HCT116 (cell line): ENCODE results near the gene QPCTL. TPM values are rescaled to one million over a fixed set of nuclear protein-coding genes. Genes with fewer than 3 reads are reported as not detected.

Experiments used
- ATAC-seq: fragments of 200-7000 bp; cut with Tn5 transposase; 2 replicates; pipeline ENCODE4 v1.9.1; 2020; ENCODE audit warnings: mild to moderate bottlenecking, moderate library complexity
- BruUV-seq: library from RNA; stranded (reverse); fragments of 400-500 nt; replicated peaks from 2 replicates; lab custom pipeline; 2021; lab: Mats Ljungman, UMichigan
- CTCF ChIA-PET: fragments of 300-600 bp; sonication (Branson Sonifier 250); formaldehyde crosslinking; loops from one replicate; lab custom pipeline; 2021; ENCODE audit warnings: antibody characterized with exemption; lab: Charles Lee
- POLR2A ChIA-PET: fragments of 300-600, 350-600 bp; sonication (Branson Sonifier 250); formaldehyde crosslinking; loops from one replicate; lab custom pipeline; 2021; ENCODE audit warnings: antibody characterized with exemption; lab: Charles Lee
- RAD21 ChIA-PET, 2 experiments: fragments of 300-600 bp; sonication (Branson Sonifier 250); formaldehyde crosslinking; loops; one replicate each; lab custom pipeline; 2023; ENCODE audit warnings: low total read pairs in 2 of 2; ENCODE audit not compliant: uncharacterized antibody in 2 of 2, unreplicated experiment in 2 of 2, low non-redundant PET in 1 of 2; lab: Charles Lee
- DNase-seq: peaks from one replicate; pipeline ENCODE4 v3.0.0-alpha.2; 2010; ENCODE audit warnings: low read depth, low spot score
- H2AFZ ChIP-seq: fragments of 200-600 bp; shearing (Covaris generic), sonication (generic); 2 replicates; pipeline ENCODE4 v1.6.1; 2017; ENCODE audit warnings: low read depth, mixed run types, mixed read lengths, antibody characterized with exemption, low read length; ENCODE audit not compliant: poor library complexity, severe bottlenecking
- H3K27ac ChIP-seq: 2 replicates; pipeline ENCODE4 v1.5.1; 2012; ENCODE audit warnings: low read depth, low read length
- H3K27me3 ChIP-seq: fragments of 200-600 bp; sonication (generic); 2 replicates; pipeline ENCODE4 v1.6.1; 2016; ENCODE audit warnings: mixed run types, low read length, mixed read lengths; ENCODE audit not compliant: insufficient read depth
- H3K36me3 ChIP-seq, 2 experiments: fragments of 200-500 bp in 1 of 2; fragments of 200-600 bp in 1 of 2; sonication (Bioruptor generic) in 1 of 2; sonication (generic) in 1 of 2; 2 replicates each; pipeline versions ENCODE4 v1.5.1 to v1.6.1; 2014 to 2016; ENCODE audit warnings: low read length in 2 of 2, inconsistent platforms in 1 of 2, mixed read lengths in 1 of 2, mixed run types in 1 of 2; ENCODE audit not compliant: insufficient read depth in 2 of 2, control insufficient read depth in 1 of 2
- H3K4me1 ChIP-seq, 2 experiments: fragments of 200-600 bp in 1 of 2; sonication (generic) in 1 of 2; 2 replicates each; pipeline versions ENCODE4 v1.5.1 to v1.6.1; 2012 to 2017; ENCODE audit warnings: low read length in 2 of 2, inconsistent platforms in 1 of 2, mild to moderate bottlenecking in 1 of 2, mixed read lengths in 1 of 2, mixed run types in 1 of 2, moderate library complexity in 1 of 2; ENCODE audit not compliant: insufficient read depth in 2 of 2, control insufficient read depth in 1 of 2
- H3K4me2 ChIP-seq: fragments of 200-600 bp; sonication (generic); 2 replicates; pipeline ENCODE4 v1.6.1; 2017; ENCODE audit warnings: mixed run types, low read length, mixed read lengths
- H3K4me3 ChIP-seq, 2 experiments: fragments of 200-600 bp in 1 of 2; sonication (generic) in 1 of 2; replicated peaks in 1 of 2; 2 replicates each; pipeline ENCODE4 v1.5.1; 2011 to 2016; ENCODE audit warnings: low read length in 2 of 2, control low read depth in 1 of 2, low read depth in 1 of 2, mild to moderate bottlenecking in 1 of 2, mixed read lengths in 1 of 2, mixed run types in 1 of 2
- H3K79me2 ChIP-seq: fragments of 200-600 bp; sonication (generic); 2 replicates; pipeline ENCODE4 v1.6.1; 2017; ENCODE audit warnings: mild to moderate bottlenecking, mixed run types, low read length, moderate library complexity, mixed read lengths; ENCODE audit not compliant: insufficient read depth
- H3K9ac ChIP-seq: fragments of 200-600 bp; sonication (generic); 2 replicates; pipeline ENCODE4 v1.6.1; 2016; ENCODE audit warnings: low read length, mixed read lengths
- H3K9me2 ChIP-seq: fragments of 200-600 bp; sonication (generic), shearing (Covaris generic); 2 replicates; pipeline ENCODE4 v1.6.1; 2017; ENCODE audit warnings: mixed run types, mild to moderate bottlenecking, moderate library complexity; ENCODE audit not compliant: insufficient read depth
- H3K9me3 ChIP-seq, 2 experiments: fragments of 200-500 bp in 1 of 2; fragments of 200-600 bp in 1 of 2; sonication (Bioruptor generic) in 1 of 2; sonication (generic) in 1 of 2; 2 replicates each; pipeline ENCODE4 v1.6.1; 2014 to 2017; ENCODE audit warnings: low read length in 2 of 2, mixed read lengths in 2 of 2, inconsistent platforms in 1 of 2, low read depth in 1 of 2, mild to moderate bottlenecking in 1 of 2, mixed run types in 1 of 2, moderate library complexity in 1 of 2; ENCODE audit not compliant: control insufficient read depth in 1 of 2, insufficient read depth in 1 of 2
- H4K20me1 ChIP-seq: fragments of 200-600 bp; sonication (generic), shearing (Covaris generic); 2 replicates; pipeline ENCODE4 v1.6.1; 2017; ENCODE audit warnings: mixed run types, mild to moderate bottlenecking, moderate library complexity; ENCODE audit not compliant: insufficient read depth
- EGR1 ChIP-seq: IDR thresholded peaks from 2 replicates; pipeline ENCODE4 v1.6.1; 2012; ENCODE audit warnings: low read depth
- ELF1 ChIP-seq: IDR thresholded peaks from 2 replicates; pipeline ENCODE4 v1.6.1; 2012; ENCODE audit warnings: low read depth, borderline replicate concordance
- EZH2phosphoT487 ChIP-seq: fragments of 200-600 bp; IDR thresholded peaks from 2 replicates; pipeline ENCODE4 v1.6.1; 2018; ENCODE audit warnings: antibody characterized with exemption, borderline replicate concordance
- FOSL1 ChIP-seq: IDR thresholded peaks from 2 replicates; pipeline ENCODE4 v1.6.1; 2012; ENCODE audit warnings: low read depth
- SIN3A ChIP-seq: IDR thresholded peaks from 2 replicates; pipeline ENCODE4 v1.6.1; 2012; ENCODE audit warnings: low read depth
- SP1 ChIP-seq: IDR thresholded peaks from 2 replicates; pipeline ENCODE4 v1.6.1; 2012; ENCODE audit warnings: low read depth
- ZNF274 ChIP-seq: fragments of 200-500 bp; sonication (Bioruptor generic); IDR thresholded peaks from 2 replicates; pipeline ENCODE4 v1.6.1; 2014; ENCODE audit warnings: mild to moderate bottlenecking, low read depth, low read length, inconsistent platforms
- intact Hi-C: fragments of 100-400 bp; cut with micrococcal nuclease; formaldehyde crosslinking; loops from 2 replicates; pipeline ENCODE4 v1.10.0; 2022
- total RNA-seq: library from RNA; stranded (reverse); gene quantifications from one replicate; pipeline ENCODE4 v1.2.1, GENCODE V29; 2021; ENCODE audit not compliant: unreplicated experiment
- TF ChIP-seq, protein P1 (sequence below): IDR thresholded peaks from 2 replicates; pipeline ENCODE4 v1.6.1; 2012
- TF ChIP-seq, protein P2 (sequence below): IDR thresholded peaks from 2 replicates; pipeline ENCODE4 v1.6.1; 2012
- TF ChIP-seq, protein P3 (sequence below): IDR thresholded peaks from 2 replicates; pipeline ENCODE4 v1.6.1; 2011; ENCODE audit warnings: mild to moderate bottlenecking, low read length, moderate library complexity; ENCODE audit not compliant: insufficient replicate concordance; ENCODE audit errors: extremely low read depth

Gene QPCTL
- total RNA-seq, 1 experiment from 2014 or later, result 19.5 TPM

DNA sequence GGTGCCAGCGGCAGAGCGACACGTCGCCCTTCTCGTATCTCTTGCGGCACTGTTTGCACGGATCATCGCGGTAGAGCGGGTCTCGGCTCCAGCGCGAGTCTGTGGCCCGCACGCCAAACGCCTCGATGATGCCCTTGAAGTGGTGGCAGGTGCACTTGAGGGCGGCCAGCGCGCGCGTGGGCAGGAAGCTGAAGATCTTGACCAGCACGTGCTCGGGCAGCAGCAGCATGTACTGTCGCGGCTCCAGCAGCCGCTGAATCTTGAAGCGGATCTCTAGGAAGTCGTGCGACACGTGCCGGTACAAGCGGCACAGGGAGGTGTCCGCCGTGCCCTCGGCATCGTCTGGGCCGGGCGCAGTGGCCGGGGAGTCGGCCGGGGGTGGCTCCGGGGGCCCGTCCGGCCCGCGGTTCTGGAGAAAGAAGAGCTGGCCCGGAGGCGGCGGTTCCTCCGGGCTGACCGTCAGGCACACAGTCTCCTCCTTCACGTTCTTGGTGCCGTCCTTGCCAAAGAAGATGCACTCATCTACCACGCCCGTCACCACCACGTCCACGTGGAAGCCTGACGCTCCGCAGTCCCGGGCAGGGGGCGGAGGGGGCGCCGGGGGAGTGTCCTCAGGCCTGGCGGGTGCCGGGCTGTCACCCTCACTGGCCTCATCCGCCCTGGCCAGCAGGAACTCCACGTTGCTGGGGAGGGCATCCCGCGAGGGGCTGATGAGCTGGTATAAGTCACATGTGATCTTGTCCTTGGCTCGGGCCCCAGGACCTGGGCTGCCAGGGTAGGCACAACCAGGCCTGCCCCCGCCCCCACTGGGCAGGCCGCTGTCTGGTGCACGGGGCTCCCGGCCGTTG is 19.6 kb downstream of the QPCTL start:
- no peak overlapping the region for H3K4me2 ChIP-seq
- no peaks in the 10 kb centered on the region for H4K20me1 ChIP-seq
- no peak overlapping the region; the same call in 1 of the 2 replicates for H3K27ac ChIP-seq
- TF ChIP-seq, protein P1, sequence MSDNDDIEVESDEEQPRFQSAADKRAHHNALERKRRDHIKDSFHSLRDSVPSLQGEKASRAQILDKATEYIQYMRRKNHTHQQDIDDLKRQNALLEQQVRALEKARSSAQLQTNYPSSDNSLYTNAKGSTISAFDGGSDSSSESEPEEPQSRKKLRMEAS, result no peak
- TF ChIP-seq EZH2phosphoT487, result no peak
- TF ChIP-seq, protein P2, sequence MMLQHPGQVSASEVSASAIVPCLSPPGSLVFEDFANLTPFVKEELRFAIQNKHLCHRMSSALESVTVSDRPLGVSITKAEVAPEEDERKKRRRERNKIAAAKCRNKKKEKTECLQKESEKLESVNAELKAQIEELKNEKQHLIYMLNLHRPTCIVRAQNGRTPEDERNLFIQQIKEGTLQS, result no peak
- TF ChIP-seq, protein P3, sequence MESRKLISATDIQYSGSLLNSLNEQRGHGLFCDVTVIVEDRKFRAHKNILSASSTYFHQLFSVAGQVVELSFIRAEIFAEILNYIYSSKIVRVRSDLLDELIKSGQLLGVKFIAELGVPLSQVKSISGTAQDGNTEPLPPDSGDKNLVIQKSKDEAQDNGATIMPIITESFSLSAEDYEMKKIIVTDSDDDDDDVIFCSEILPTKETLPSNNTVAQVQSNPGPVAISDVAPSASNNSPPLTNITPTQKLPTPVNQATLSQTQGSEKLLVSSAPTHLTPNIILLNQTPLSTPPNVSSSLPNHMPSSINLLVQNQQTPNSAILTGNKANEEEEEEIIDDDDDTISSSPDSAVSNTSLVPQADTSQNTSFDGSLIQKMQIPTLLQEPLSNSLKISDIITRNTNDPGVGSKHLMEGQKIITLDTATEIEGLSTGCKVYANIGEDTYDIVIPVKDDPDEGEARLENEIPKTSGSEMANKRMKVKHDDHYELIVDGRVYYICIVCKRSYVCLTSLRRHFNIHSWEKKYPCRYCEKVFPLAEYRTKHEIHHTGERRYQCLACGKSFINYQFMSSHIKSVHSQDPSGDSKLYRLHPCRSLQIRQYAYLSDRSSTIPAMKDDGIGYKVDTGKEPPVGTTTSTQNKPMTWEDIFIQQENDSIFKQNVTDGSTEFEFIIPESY, result no peak
- H3K4me1 ChIP-seq, result peaks cover 8 to 13% of the 10 kb centered on the region in 2 experiments; a peak in 3 of 4 replicates
- H3K27me3 ChIP-seq, result no peaks in the 10 kb centered on the region
- H2AFZ ChIP-seq, result no peak overlapping the region
- intact Hi-C loops, result no loop called here
- peaks cover 11 to 15% of the 10 kb centered on the region in 2 experiments; a peak in 2 of 4 replicates for H3K36me3 ChIP-seq
- H3K9me2 ChIP-seq, result no peaks in the 10 kb centered on the region
- no peak for ATAC-seq
- H3K4me3 ChIP-seq, result no peak overlapping the region
- BruUV-seq, result no TSS peak
- ChIA-PET POLR2A (no interaction called here), CTCF (no interaction called here), RAD21 (no interaction called here)
- peaks cover 50% of the 10 kb centered on the region for H3K79me2 ChIP-seq
- H3K9ac ChIP-seq, result no peak overlapping the region
- no peak for DNase-seq
- no peaks in the 10 kb centered on the region for H3K9me3 ChIP-seq

DNA sequence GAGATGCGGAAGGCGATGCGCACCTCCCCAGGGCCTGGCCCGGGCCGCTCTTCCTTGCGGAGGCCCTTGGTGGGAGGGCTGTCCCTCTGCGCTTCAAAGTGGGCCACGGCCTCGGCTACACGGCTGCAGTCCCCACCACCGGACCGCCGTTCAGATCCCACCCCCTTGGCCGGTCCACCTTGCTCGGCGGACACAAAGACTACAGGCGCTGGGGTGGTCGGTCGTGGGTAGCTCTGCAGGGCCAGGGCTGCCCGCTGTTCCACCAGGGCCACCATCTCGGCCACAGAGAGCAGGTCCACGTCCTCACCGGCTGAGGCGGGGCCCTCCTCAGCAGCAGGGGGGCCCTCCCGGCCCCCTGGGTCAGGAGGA is 20.2 kb downstream of the QPCTL start:
- Histone ChIP-seq H3K9me3 (no peaks in the 10 kb centered on the region), H3K4me2 (no peak overlapping the region), H3K4me1 (peaks cover 9 to 17% of the 10 kb centered on the region in 2 experiments), H3K9me2 (no peaks in the 10 kb centered on the region), H3K79me2 (peaks cover 50% of the 10 kb centered on the region), H3K27ac (no peak overlapping the region; the same call in 1 of the 2 replicates), H4K20me1 (no peaks in the 10 kb centered on the region), H3K27me3 (no peaks in the 10 kb centered on the region), H3K4me3 (no peak overlapping the region), H3K9ac (no peak overlapping the region), H3K36me3 (peaks cover 11 to 15% of the 10 kb centered on the region in 2 experiments; a peak in 2 of 4 replicates), H2AFZ (no peak overlapping the region)
- DNase-seq (no peak), ATAC-seq (no peak)
- intact Hi-C loops, result no loop called here
- ChIA-PET RAD21 (no interaction called here), POLR2A (no interaction called here), CTCF (no interaction called here)
- BruUV-seq, result no TSS peak
- TF ChIP-seq EZH2phosphoT487 (no peak), SP1 (no peak), EGR1 (no peak), ELF1 (no peak), ZNF274 (no peak), SIN3A (no peak), FOSL1 (no peak)
- TF ChIP-seq, protein P3, result no peak
- TF ChIP-seq, protein P1, result no peak
